Mucosa of descending colon (tissue), 3 donors: ENCODE data around the gene DSC2. TPM values are rescaled to one million over a fixed set of nuclear protein-coding genes. Genes with fewer than 3 reads are reported as not detected.
A peak's percentile ranks its signal among the peaks of the same experiment; 100 is the strongest.

ENCODE experiments used
- ATAC-seq: fragments of 200-7000 bp; cut with Tn5 transposase; one replicate; pipeline ENCODE4 v1.9.1; 2020; ENCODE audit warnings: mild to moderate bottlenecking, moderate library complexity
- DNase-seq, 3 donors: peaks; one replicate each; pipeline ENCODE4 v3.0.0-alpha.2; 2020
- H3K36me3 ChIP-seq: fragments of 200-600 bp; one replicate; pipeline ENCODE4 v1.8.0; 2021; ENCODE audit warnings: low read depth, mild to moderate bottlenecking
- H3K4me1 ChIP-seq: fragments of 200-600 bp; one replicate; pipeline ENCODE4 v1.8.0; 2021; ENCODE audit warnings: low read depth, mild to moderate bottlenecking
- H3K4me3 ChIP-seq: fragments of 200-600 bp; one replicate; pipeline ENCODE4 v1.8.0; 2021; ENCODE audit warnings: mild to moderate bottlenecking
- H3K9me3 ChIP-seq: fragments of 200-600 bp; one replicate; pipeline ENCODE4 v1.8.0; 2021; ENCODE audit warnings: mild to moderate bottlenecking
- CTCF ChIP-seq: fragments of 200-600 bp; IDR thresholded peaks from one replicate; pipeline ENCODE4 v1.8.0; 2022; ENCODE audit warnings: antibody characterized with exemption, mild to moderate bottlenecking
- intact Hi-C, 2 donors: fragments of 100-400 bp; cut with DNase I in 1 of 2; cut with micrococcal nuclease in 1 of 2; formaldehyde crosslinking; loops; one replicate each; pipeline versions ENCODE4 v1.11.0 to v1.11.1; 2022; cut with DNase I, micrococcal nuclease
- total RNA-seq, 3 donors: library from RNA; stranded (reverse); fragmentation: NEBNext Ultra II Directional in 2 of 3; extraction: Animal tissue kit (Norgen Biotek cat#: 25700) in 2 of 3; gene quantifications; one replicate each; pipeline versions ENCODE4 v1.2.1 to v1.2.4, GENCODE V29; 2021 to 2023
- donor health status: DM: no; HTN: no; CAD: no; lungs with moderate emphysema.
- donor health status: DM: no; HTN: no; CAD: no.
- donor health status: DM: no; HTN: yes; CAD: no.

DSC2 gene
- total RNA-seq, 3 donors from 2014 or later = 78.3 to 222 (median 141) TPM

GRCh38 chr18:31097666-31098065 is 4.6 kb downstream of the DSC2 start:
- peaks cover 6% of the 10 kb centered on the region for H3K4me1 ChIP-seq
- DNase-seq = peak in 1 of 3 donors; percentile 52
- TF ChIP-seq CTCF = no peak

DNA sequence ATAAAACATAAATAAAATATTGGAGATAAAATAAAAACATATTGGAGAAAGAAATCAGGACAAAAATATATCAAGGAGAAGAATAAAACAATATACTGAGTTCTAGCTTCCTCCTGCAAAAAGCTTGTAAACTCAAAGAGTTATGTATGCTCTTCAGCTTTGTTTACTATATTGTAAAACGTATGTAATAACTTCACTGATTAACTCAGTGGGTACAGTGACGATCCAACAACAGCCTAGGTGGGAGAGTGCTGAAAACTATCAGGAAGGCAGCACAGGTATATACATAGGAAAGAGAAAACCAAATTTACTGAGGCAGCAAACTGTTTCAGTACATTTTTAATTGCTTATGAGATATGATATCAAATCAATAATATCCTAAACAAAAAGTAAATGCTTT is 8.3 kb downstream of the DSC2 start:
- peak; percentile 77 for ATAC-seq
- H3K9me3 ChIP-seq = no peaks in the 10 kb centered on the region

More at GRCh38 chr18:31097666-31098065, 4.6 kb downstream of the DSC2 start:
- H3K4me3 ChIP-seq = no peak overlapping the region
- ATAC-seq = no peak
- H3K9me3 ChIP-seq = no peaks in the 10 kb centered on the region
- H3K36me3 ChIP-seq = no peaks in the 10 kb centered on the region
- intact Hi-C loops = no loop called here

DNA sequence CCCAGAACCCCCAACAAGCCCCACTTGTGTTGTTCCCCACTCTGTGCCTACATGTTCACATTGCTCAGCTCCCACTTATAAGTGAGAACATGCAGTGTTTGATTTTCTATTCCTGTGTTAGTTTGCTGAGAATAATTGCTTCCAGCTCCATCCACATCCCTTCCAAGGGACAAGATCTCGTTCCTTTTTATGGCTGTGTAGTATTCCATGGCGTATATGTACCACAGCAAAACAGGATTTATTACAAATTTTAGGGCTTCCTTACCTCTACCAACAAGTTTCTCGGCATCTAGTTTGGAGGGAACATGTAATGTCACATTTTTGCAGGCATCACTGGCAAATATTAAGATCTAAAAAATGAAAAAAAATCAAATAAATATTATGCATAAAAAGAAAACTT is 8.9 kb downstream of the DSC2 start:
- intact Hi-C loops = no loop called here
- H3K4me3 ChIP-seq = no peak overlapping the region
- no peak for TF ChIP-seq CTCF
- H3K36me3 ChIP-seq = no peaks in the 10 kb centered on the region
- H3K9me3 ChIP-seq = no peaks in the 10 kb centered on the region
- ATAC-seq (no peak), DNase-seq (no peak)
- peaks cover under 1% of the 10 kb centered on the region for H3K4me1 ChIP-seq

More for the DNA sequence above, 8.3 kb downstream of the DSC2 start:
- Histone ChIP-seq H3K4me3 (no peak overlapping the region), H3K36me3 (no peaks in the 10 kb centered on the region), H3K4me1 (peaks cover 6% of the 10 kb centered on the region)
- intact Hi-C loops = no loop called here
- DNase-seq = no peak
- TF ChIP-seq CTCF = no peak

DNA sequence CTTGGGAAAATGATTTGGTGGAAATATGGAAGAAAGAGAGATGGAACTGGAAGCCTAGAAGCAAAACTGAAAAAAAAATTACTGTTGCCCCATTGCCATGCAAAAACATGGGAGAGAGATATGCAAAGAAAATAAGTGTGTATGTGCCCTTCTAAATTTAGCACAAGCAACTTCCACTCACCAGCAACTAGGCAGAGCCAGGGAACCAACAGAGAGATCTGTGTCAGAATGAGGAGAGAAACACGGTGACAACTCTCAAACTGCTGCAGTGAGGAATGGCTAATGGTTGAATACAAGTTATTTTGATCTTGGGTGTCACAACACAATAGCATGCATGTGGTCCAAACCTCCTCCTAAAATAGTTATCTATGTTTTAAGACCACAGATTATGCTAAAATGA is 10.9 kb downstream of the DSC2 start:
- no peaks in the 10 kb centered on the region for H3K4me1 ChIP-seq
- no peaks in the 10 kb centered on the region for H3K9me3 ChIP-seq
- intact Hi-C loops = no loop called here
- DNase-seq (no peak), ATAC-seq (no peak)
- no peak overlapping the region for H3K4me3 ChIP-seq
- no peaks in the 10 kb centered on the region for H3K36me3 ChIP-seq
- no peak for TF ChIP-seq CTCF

- H3K4me1 ChIP-seq = no peaks in the 10 kb centered on the region
- H3K4me3 ChIP-seq = no peak overlapping the region
- intact Hi-C loops = no loop called here
- no peak for TF ChIP-seq CTCF
- no peak for ATAC-seq
- no peaks in the 10 kb centered on the region for H3K36me3 ChIP-seq
- H3K9me3 ChIP-seq = no peaks in the 10 kb centered on the region
- no peak for DNase-seq
These were observed 13.7 kb downstream of the DSC2 start for GRCh38 chr18:31088532-31088931.

GRCh38 chr18:31079973-31080372 is 22.2 kb downstream of the DSC2 start:
- ATAC-seq = no peak
- intact Hi-C loops = no loop called here

More at GRCh38 chr18:31079973-31080372, 22.2 kb downstream of the DSC2 start:
- Histone ChIP-seq H3K9me3 (no peaks in the 10 kb centered on the region), H3K36me3 (peaks cover 3% of the 10 kb centered on the region), H3K4me3 (no peak overlapping the region), H3K4me1 (no peaks in the 10 kb centered on the region)
- no peak for DNase-seq
- no peak for TF ChIP-seq CTCF
